HPDE6-E6E7 (cell line): ENCODE measurements around the gene ADORA3.

Experiments
- DNase-seq: peaks from one replicate; pipeline ENCODE4 v3.0.0; 2011; ENCODE audit warnings: missing footprints; ENCODE audit errors: extremely low spot score

ADORA3 gene

DNA sequence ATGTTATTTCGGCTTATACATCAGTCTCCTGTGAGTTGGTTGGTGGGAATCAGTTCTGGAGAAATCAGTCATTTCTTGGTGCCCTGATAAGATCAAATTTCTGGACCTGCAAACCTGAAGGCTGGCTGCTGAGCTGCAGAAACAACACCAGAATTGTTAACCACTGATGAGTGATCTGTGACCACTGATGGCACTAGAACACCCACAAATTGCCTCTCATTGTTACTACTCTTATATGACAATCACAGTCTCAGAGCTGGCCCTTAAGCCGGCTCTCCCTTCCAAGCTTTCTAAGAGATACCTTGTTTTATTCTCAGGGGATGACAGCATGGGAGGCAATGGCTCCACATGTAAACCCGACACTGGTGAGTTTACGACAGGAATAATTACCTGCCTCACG is 27.7 kb downstream of the ADORA3 start:
- DNase-seq: no peak

DNA sequence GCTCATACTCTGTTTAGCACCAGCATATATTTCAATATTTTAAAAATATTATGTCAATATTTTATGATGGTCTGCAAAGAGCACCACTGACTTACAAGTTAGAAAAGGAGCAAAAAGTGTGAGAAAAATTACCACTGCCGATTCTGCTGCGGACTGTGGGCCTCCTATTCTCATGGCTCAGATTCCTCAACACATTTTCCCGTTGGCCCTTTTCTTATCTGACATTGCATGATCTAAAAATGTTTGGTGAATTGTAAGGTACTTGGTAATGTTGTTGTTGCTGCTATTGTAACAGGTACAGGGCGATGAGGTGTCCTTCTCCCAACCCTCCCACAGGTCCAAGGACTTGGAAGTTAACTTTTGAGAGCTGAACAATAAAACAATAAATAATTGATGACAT is 28.9 kb downstream of the ADORA3 start:
- DNase-seq: no peak

DNA sequence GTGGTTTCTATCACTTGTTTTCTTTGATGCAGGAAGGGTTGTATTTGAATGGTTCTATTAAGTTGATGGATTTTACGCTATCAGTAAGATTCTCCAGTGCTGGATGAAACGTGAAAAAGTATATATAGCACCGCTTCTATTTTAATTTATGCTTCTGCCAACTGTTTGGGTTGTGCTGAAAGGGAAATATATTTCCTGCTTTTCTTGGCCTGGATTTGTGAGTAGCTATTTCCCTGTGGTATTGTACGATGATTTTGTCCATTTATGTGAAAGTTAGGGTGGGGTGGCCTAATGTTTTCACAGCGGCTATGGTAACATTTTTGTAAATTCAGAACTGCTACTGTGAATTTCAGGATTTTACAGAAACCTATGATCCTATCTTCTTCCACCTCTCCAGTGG is 29.3 kb downstream of the ADORA3 start:
- no peak for DNase-seq

DNA sequence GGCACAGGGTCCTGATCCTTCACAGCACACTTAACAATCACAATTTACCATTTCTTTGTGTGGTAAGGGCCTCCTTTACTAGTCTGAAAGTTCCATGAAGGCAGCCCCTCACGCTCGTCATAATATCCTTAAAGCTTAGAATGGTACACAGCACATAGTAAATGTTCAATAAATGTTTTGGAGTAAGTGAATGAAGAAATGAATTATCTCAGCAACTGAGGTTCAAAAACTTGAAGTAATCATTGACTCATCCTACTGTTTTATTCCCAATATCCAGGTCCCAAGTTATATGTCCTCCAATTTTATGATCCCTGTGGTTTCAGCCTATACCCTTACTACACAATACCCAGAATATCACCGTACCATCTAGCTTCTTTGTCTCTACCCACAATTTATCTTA is 31.9 kb downstream of the ADORA3 start:
- no peak for DNase-seq

DNA sequence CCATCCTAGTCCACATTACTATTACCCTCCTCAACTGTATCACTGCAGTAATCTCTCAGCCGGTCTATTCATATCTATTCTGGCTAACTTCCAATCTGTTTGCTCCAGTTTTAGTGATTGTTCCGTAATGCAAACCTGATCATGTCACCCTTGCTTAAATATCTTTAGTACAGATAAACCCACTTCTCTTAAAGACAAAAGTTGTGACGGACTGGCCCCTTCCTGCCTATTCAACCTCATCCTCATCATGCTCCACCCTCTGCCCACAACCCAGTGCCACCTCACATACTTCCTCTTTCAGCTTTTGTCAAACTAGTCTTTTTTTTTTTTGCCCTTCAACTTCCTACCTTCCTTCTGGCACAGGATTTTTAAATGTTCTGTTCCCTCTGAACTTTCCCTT is 32.4 kb downstream of the ADORA3 start:
- no peak for DNase-seq

GRCh38 chr1:111470596-111470995 is 32.8 kb downstream of the ADORA3 start:
- no peak for DNase-seq

DNA sequence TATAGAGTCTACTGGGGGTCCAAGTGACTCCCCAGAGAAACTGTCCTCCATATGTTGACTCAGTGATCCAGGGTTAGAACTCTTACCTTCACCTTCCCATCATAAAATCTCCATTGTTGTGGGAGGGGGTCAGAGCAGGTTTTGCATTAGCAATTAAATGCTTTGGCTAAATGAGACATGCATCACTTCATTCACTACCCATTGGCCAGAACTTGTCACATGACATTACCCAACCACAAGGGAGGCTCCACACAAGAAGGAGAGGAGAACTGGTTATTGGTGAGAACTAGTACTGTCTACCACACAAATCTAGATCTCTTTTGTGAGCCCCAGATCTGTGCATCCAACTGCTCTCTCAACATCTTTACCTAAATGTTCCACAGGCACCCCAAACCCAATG is 33.9 kb downstream of the ADORA3 start:
- DNase-seq: no peak

DNA sequence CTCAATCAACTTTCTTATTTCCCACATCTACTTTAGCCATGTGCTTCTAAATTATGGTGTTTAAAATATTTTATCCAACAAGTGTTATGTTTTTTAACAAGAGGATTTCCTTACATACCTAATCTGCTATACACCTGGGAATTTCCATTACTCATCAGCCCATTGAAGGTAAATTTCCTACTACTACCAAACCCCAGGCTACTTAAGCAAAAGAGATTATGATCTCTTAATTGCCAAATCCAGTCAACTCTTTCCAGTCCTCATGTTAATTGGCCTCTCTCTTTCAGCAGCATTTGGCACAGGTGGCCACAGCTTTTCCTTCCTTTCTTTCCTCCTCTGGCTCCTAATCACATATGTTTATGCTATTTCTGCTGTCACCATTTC is 34.7 kb downstream of the ADORA3 start:
- no peak for DNase-seq

DNA sequence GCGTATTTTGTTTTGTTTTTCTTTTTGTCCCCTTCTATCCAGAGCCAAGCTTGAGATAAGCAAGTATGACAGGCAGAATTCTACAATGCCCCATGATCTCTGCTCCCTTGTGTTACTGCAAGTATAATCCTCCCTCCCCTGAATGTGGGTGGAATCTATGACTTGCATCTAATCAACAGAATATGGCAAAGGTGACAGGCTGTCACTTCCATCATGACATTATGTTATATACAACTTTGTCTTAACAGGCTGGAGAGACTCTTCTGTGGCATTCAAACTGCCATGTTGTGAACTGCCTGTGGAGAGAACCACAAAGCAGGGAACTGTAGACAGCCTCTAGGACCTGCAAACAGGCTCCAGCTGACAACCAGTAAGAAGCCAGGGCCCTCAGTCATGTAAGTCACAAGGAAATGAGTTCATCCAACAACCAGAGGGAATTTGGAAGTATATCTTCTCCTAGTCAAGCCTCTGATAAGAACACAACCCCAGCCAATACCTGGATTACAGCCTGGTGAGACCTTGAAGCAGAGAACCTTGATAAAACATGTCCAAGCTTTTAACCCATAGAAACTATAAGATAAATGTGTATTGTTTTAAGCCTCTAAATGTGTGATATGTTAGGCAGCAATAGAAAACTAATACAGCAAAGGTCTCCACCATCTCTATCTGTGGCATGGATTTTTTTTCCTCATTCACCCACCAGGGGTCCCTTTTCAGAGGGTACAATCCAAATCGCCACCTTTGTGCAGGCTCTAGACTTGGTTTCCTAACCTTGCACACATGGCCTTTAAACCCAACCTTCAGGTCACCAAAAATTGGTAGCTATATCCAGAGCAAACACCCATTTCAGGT is 35.3 kb downstream of the ADORA3 start:
- DNase-seq: no peak

GRCh38 chr1:111466480-111466879 is 37.0 kb downstream of the ADORA3 start:
- DNase-seq: no peak

DNA sequence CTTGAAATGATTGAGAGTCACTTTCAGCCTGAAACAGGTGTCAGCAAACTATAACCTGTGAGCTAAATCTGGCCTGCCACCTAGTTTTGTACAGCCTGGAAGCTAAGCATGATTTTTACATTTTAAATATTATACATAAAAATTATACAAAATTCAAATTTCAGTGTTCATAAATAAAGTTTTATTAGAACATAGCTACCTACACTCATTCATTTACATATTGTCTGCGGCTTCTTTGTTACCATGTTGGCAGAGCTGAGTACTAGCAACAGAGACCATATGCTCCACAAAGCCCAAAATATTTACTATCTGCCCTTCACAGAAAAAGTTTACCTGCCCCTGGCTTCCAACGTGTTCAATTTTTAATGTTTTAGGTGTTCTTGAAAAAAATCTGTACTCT is 37.7 kb downstream of the ADORA3 start:
- DNase-seq: no peak

DNA sequence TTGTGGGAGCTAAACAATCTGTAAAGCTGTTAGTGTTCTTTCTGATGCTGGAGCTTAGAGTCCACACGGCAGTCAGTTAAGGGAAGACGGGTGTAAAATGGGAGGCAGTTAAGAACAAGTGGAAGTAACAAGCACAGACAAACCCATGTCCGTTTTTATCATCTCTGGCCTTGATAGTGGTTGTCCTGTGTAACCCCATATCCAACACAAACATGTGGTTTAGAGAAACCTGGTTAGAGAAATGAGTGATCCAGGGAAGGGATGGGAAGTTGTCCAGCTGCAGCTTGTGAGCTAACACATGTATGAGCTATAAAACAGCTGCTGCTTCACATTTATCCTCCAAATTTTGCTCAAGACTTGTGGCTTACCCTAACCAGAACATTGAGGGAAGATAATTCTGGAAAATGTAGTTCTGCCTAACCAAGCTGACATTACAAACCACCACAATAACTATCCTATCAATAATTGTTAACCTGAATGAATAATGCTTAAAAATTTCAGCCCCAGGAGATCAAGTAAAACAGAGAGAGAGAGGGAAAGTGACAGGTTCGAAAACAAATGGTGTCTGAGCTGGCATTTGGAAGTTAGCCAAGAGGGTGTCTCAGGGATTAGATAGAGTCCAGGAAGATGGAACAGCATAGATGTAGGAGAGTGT is 40.3 kb downstream of the ADORA3 start:
- no peak for DNase-seq

DNA sequence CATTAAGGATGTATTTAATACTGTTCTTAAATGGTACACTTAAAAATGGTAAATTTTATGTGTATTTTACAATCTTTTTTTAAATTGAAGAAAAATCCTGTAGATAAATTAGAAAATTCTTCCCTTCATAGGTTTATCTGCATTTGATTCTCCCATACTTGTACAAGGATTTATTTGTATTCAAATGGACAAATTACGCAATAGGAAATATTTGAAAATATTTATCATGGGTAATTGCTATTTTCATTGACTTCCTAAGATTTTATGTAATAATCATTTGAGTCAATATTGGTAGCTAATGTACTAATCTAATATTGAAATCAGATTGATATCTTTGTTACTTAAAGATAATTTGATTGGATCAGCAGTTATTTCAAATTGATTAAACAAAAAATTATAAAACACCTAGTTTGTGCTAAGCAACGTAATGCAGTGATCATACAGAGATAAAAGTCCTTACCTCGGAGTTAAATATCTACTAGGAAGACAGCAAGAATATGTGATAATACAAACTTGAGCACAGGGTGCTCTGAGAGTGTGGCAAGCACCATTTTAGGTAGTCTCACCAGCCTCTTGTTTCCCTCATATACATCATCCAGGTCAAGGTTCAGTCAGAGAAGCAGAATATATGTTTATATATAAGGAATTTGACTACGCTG is 40.9 kb downstream of the ADORA3 start:
- no peak for DNase-seq

DNA sequence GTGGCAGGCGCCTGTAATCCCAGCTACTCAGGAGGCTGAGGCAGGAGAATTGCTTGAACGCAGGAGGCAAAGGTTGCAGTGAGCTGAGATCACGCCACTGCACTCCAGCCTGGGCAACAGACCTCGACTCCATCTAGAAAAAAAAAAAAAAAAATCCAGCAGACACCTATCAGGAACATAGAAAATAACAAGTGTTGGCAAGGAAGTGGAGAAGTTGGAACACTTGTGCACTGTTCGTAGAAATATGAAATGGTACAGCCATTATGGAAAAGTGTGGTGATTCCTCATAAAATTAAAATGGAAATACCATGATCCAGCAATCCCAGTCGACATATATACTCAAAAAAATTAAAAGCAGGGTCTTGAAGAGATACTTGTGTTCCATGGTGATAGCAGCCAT is 41.7 kb downstream of the ADORA3 start:
- DNase-seq: no peak

- DNase-seq: no peak
Observed at GRCh38 chr1:111455642-111456031, 47.8 kb downstream of the ADORA3 start.

DNA sequence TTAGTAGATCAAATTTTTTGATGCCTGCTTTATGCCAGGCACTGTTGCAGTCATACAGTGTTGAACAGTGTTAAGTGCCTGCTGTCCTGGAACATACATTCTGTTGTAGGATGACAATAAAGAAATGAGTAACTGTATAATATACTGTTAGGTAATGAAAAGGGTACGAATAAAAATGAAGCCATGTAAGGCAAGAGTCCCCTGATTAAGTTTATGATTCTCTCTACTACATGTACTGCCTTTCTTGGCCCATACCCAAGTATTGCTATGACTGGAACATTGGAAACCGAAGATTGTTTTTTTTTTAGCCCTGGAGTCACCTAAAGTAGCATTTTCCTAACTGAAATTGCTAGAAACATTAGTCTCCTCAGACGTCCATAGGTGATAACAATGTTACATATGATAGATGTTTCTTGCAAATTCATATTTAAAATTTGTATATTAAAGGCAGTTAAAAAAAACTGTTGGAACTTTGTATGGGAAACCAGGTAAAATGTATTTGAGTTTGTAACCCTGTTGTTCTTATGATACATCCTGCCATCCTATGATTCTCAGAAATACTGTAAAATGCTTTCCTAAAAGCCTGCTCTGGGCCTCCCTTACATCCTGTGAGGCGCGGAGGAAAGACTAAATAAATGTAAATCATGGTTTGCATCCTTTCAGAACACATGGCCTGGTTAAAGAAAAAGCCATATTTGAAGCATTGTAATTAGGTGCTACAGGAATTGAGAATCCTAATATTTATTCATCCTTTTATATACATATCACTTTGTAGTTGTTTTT is 48.4 kb downstream of the ADORA3 start:
- DNase-seq: no peak

DNA sequence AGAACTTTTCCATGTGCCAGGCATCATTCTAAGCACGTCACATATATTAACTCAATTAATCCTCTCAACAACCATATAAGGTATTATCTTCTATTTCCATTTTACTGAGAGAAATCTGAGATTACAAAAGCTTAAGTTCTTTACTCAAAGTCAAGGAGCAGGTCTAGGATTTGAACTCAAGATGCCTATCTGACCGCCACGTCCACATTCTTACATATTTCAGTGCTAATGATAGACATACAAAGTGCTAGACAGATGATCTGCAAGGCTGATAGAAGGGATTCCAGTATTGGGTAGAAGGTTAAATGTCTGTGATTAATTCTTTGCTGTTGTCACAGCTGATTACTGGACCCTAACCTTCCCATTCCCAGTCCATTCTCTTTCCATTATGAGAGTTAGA is 49.7 kb downstream of the ADORA3 start:
- no peak for DNase-seq

DNA sequence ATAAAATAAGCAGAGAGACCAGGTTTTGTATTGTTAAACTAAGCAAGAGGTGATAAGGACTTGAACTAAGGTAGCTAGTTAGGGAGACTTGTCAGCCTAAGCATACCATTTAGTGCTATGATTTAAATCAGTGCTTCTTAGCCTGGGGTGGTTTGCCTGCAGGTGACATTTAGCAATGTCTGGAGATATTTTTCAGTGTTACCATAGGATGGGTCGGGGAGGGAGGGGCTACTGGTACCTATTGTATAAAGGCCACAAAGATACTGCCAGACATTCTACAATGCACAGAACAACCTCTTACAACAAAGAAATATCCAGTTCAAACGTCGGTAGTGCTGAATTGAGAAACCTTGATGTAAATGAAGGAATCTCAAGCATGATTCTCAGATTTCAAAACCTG is 50.9 kb downstream of the ADORA3 start:
- no peak for DNase-seq

- DNase-seq: no peak
Observed at GRCh38 chr1:111450185-111450584, 53.2 kb downstream of the ADORA3 start.

DNA sequence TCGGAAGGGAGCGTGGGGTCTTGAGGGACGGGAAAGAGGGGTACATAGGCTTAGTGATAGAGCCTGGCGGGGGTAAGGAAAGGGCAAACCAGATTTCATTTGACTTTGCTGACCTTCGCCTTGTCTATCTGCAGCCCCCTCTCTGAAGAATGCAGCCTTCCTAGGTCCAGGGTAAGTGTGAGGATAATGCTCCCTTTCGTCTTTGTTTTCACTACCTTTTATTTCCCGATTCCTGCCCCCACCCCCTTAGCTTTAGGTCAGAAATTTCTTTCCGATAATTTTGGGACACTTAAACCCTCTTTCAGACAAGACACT is 53.8 kb downstream of the ADORA3 start:
- DNase-seq: no peak
